Smooth muscle cell (in vitro differentiated cells): ENCODE measurements around the gene RALGPS2. TPM values are rescaled to one million over a fixed set of nuclear protein-coding genes. Genes with fewer than 3 reads are reported as not detected.

ENCODE experiments used
- DNase-seq: peaks from one replicate; lab custom pipeline; 2025; ENCODE audit not compliant: unreplicated experiment; lab: John Stamatoyannopoulos, UW
- H2AFZ ChIP-seq: fragments of 200-600 bp; sonication (generic); 2 replicates; pipeline ENCODE4 v1.6.0; 2016; ENCODE audit warnings: antibody characterized with exemption, low read depth, mild to moderate bottlenecking
- H3F3A ChIP-seq: fragments of 200-600 bp; sonication (generic); 2 replicates; pipeline ENCODE4 v1.6.0; 2017; ENCODE audit warnings: antibody characterized with exemption, low read depth
- H3K27ac ChIP-seq: fragments of 200-600 bp; sonication (generic); 2 replicates; pipeline ENCODE4 v1.5.1; 2016; ENCODE audit warnings: low read depth, mild to moderate bottlenecking
- H3K27me3 ChIP-seq: fragments of 200-600 bp; sonication (generic); 2 replicates; pipeline ENCODE4 v1.6.1; 2016; ENCODE audit warnings: low read depth, mild to moderate bottlenecking
- H3K36me3 ChIP-seq: fragments of 200-600 bp; sonication (generic); 2 replicates; pipeline ENCODE4 v1.5.1; 2016; ENCODE audit warnings: low read depth
- H3K4me1 ChIP-seq: fragments of 200-600 bp; sonication (generic); 2 replicates; pipeline ENCODE4 v1.5.1; 2016; ENCODE audit warnings: low read depth
- H3K4me2 ChIP-seq: fragments of 200-600 bp; sonication (generic); 2 replicates; pipeline ENCODE4 v1.6.0; 2016; ENCODE audit warnings: mild to moderate bottlenecking
- H3K4me3 ChIP-seq: fragments of 200-600 bp; sonication (generic); 2 replicates; pipeline ENCODE4 v1.5.1; 2016; ENCODE audit warnings: mild to moderate bottlenecking
- H3K79me2 ChIP-seq: fragments of 200-600 bp; sonication (generic); 2 replicates; pipeline ENCODE4 v1.6.0; 2016; ENCODE audit warnings: low read depth, mild to moderate bottlenecking
- H3K9ac ChIP-seq: fragments of 200-600 bp; sonication (generic); 2 replicates; pipeline ENCODE4 v1.6.0; 2016; ENCODE audit warnings: low read depth
- H3K9me3 ChIP-seq: fragments of 200-600 bp; sonication (generic); replicated peaks from 2 replicates; pipeline ENCODE4 v1.5.1; 2016; ENCODE audit warnings: low read depth
- H4K20me1 ChIP-seq: fragments of 200-600 bp; sonication (generic); 2 replicates; pipeline ENCODE4 v1.6.0; 2016; ENCODE audit warnings: low read depth
- WGBS: methylation state at CpG from one replicate; pipeline ENCODE4 v1.1.7; 2016; ENCODE audit warnings: low lambda C conversion rate; 5-methylcytosine and 5-hydroxymethylcytosine counted together
- polyA plus RNA-seq: library from polyadenylated mRNA; unstranded; fragments of >200 nt; fragmentation: Nextera tagmentation; extraction: Ambion mirVana; gene quantifications from 2 replicates; pipeline ENCODE4 v1.2.1, GENCODE V29; 2016
- total RNA-seq: library from RNA; depleted of rRNA; stranded (reverse); fragments of >200 nt; gene quantifications from 2 replicates; pipeline ENCODE4 v1.2.3, GENCODE V29; 2014
- TF ChIP-seq, protein P1 (sequence below): fragments of 200-600 bp; sonication (generic); IDR thresholded peaks from 2 replicates; pipeline ENCODE4 v1.5.1; 2017; ENCODE audit warnings: borderline replicate concordance, mild to moderate bottlenecking, antibody characterized with exemption; ENCODE audit not compliant: insufficient read depth, poor library complexity, severe bottlenecking

The RALGPS2 gene
- total and polyA plus RNA-seq, 2 experiments from 2014 or later = 4.7 to 23.8 TPM

DNA sequence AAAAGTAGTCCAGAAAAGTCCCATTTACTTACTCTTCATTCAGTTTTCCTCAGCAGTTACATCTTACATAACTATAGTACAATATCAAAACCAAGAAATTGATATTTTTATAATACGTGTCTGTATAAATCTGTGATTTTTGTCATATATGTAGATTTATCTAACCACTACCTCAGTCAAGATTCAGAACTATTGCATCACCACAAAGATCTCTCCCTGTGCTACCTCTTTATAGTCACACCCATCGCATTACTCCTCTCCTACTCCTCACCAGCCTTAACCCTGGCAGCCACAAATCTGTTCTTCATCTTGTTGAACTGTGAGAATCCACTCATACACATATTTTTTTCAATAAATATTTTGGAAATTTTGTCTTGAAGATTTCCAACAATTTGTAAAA, 72.5 kb downstream of the RALGPS2 start:
- no peak overlapping the region for H3K27ac ChIP-seq
- H3K9ac ChIP-seq = no peak overlapping the region
- no peaks in the 10 kb centered on the region for H3K4me1 ChIP-seq
- no peaks in the 10 kb centered on the region for H4K20me1 ChIP-seq
- no peak overlapping the region for H3K4me2 ChIP-seq
- H3K79me2 ChIP-seq = no peaks in the 10 kb centered on the region
- no peaks in the 10 kb centered on the region for H3K9me3 ChIP-seq
- no peaks in the 10 kb centered on the region for H3K36me3 ChIP-seq
- TF ChIP-seq, protein P1, sequence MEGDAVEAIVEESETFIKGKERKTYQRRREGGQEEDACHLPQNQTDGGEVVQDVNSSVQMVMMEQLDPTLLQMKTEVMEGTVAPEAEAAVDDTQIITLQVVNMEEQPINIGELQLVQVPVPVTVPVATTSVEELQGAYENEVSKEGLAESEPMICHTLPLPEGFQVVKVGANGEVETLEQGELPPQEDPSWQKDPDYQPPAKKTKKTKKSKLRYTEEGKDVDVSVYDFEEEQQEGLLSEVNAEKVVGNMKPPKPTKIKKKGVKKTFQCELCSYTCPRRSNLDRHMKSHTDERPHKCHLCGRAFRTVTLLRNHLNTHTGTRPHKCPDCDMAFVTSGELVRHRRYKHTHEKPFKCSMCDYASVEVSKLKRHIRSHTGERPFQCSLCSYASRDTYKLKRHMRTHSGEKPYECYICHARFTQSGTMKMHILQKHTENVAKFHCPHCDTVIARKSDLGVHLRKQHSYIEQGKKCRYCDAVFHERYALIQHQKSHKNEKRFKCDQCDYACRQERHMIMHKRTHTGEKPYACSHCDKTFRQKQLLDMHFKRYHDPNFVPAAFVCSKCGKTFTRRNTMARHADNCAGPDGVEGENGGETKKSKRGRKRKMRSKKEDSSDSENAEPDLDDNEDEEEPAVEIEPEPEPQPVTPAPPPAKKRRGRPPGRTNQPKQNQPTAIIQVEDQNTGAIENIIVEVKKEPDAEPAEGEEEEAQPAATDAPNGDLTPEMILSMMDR = no peak
- H3F3A ChIP-seq = no peaks in the 10 kb centered on the region
- H3K27me3 ChIP-seq = no peaks in the 10 kb centered on the region
- no peak overlapping the region for H3K4me3 ChIP-seq
- WGBS = 94% methylated on average over 2 of the region's 2 CpGs
- no peak for DNase-seq
- H2AFZ ChIP-seq = no peak overlapping the region

DNA sequence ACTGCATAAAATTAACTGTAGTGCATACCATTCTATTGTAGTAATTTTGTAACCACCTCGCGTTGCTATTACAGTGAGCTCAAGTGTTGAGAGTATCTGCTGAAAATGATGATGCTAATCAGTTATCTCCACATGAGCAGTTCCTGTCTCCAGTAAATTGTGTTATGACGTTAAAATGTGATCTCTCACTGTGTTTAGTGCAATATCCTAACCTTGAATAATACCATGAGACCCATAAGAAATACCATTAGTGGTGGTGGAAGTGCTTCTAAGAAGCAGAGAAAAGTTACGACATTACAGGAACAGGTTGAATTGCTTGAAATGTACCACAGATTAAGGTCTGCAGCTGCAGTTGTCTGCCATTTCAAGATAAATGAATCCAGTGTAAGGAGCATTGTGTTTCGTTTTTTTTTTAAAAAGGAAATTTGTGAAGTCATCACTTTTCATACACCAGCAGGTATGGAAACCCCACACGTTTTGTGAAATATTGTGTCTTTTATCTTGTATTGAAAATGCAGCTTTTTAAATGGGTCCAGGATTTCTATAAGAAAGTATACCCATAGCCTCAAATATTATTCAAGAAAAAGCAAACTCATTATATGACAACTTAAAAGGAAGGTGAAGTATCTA, 73.3 kb downstream of the RALGPS2 start:
- H2AFZ ChIP-seq = no peak overlapping the region
- H3K4me1 ChIP-seq = no peaks in the 10 kb centered on the region
- no peak overlapping the region for H3K4me3 ChIP-seq
- H4K20me1 ChIP-seq = no peaks in the 10 kb centered on the region
- H3F3A ChIP-seq = no peaks in the 10 kb centered on the region
- 96% methylated on average over 6 of the region's 6 CpGs for WGBS
- TF ChIP-seq, protein P1 = no peak
- no peak overlapping the region for H3K4me2 ChIP-seq
- no peak overlapping the region for H3K9ac ChIP-seq
- H3K79me2 ChIP-seq = no peaks in the 10 kb centered on the region
- H3K9me3 ChIP-seq = no peaks in the 10 kb centered on the region
- H3K36me3 ChIP-seq = no peaks in the 10 kb centered on the region
- DNase-seq = no peak
- no peaks in the 10 kb centered on the region for H3K27me3 ChIP-seq
- no peak overlapping the region for H3K27ac ChIP-seq

DNA sequence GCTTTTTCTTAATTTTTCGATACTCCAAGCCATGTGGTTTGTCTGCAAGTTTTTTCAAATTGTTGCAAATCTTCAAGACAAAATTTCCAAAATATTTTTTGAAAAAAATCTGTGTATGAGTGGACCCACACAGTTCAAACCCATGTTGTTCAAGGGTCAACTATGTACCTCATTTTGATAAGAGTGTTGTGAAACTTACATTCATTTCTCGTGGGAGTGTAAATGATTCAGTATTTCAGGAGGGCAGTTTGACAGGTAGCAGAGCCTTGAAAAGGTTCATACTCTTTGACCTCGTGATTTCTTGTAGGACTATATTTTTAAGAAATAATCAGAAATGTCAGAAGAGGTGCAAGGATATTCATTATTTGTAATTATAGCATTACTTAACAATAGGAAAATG, 77.8 kb downstream of the RALGPS2 start:
- no peak for DNase-seq
- TF ChIP-seq, protein P1 = no peak
- Histone ChIP-seq H3K9ac (no peak overlapping the region), H3K4me2 (no peak overlapping the region), H4K20me1 (no peaks in the 10 kb centered on the region), H3F3A (no peaks in the 10 kb centered on the region), H3K4me1 (no peaks in the 10 kb centered on the region), H3K9me3 (no peaks in the 10 kb centered on the region), H3K27ac (no peak overlapping the region), H3K36me3 (no peaks in the 10 kb centered on the region), H3K79me2 (no peaks in the 10 kb centered on the region), H3K27me3 (no peaks in the 10 kb centered on the region), H3K4me3 (no peak overlapping the region), H2AFZ (no peak overlapping the region)
- 94% methylated on average over 3 of the region's 3 CpGs for WGBS

DNA sequence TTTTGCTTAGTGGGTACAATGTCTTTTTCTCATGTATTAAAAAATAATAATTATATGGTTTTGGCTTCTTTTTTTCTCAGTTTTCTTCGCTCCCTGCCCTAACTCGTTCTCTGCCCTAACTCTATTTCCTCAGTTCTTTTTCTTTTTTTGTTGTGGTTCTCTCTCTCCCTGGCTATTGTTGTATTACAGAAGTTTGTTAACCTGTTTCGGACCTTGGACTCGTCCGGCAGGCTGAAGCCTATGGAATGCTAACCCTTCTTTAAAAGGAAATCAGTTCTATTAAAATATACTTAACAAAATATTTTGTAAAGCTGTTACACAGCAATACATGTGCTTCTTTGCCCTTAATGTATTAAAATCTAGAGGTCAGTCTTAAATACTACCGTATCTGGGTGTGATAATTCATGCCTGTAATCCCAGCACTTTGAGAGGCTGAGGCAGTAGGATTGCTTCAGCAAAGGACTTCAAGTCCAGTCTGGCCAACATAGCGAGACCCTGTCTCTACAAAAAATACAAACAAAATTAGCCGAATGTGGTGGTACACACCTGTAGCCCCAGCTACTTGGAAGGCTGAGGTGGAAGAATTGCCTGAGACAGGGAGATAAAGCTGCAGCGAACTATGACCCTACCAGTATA, 81.7 kb downstream of the RALGPS2 start:
- no peak for DNase-seq
- WGBS = 97% methylated on average over 9 of the region's 9 CpGs
- no peaks in the 10 kb centered on the region for H3K9me3 ChIP-seq
- no peaks in the 10 kb centered on the region for H3K27me3 ChIP-seq
- no peaks in the 10 kb centered on the region for H4K20me1 ChIP-seq
- H3K9ac ChIP-seq = no peak overlapping the region
- no peak overlapping the region for H3K4me2 ChIP-seq
- no peaks in the 10 kb centered on the region for H3K36me3 ChIP-seq
- H3K4me3 ChIP-seq = no peak overlapping the region
- no peaks in the 10 kb centered on the region for H3K79me2 ChIP-seq
- no peaks in the 10 kb centered on the region for H3F3A ChIP-seq
- H2AFZ ChIP-seq = no peak overlapping the region
- H3K27ac ChIP-seq = no peak overlapping the region
- TF ChIP-seq, protein P1 = no peak
- H3K4me1 ChIP-seq = no peaks in the 10 kb centered on the region
